Brain microvascular endothelial cell (primary cell): ENCODE data around the gene CBX1.

ENCODE experiments used
- DNase-seq: peaks from one replicate; pipeline ENCODE4 v3.0.0-alpha.2; 2020
- H3K27ac ChIP-seq: fragments of 250-450 bp; sonication (Bioruptor Pico); 2 replicates; pipeline ENCODE4 v1.5.1; 2020; ENCODE audit warnings: mild to moderate bottlenecking, moderate library complexity
- H3K27me3 ChIP-seq: fragments of 250-450 bp; sonication (Bioruptor Pico); replicated peaks from 2 replicates; pipeline ENCODE4 v1.5.1; 2020; ENCODE audit warnings: mild to moderate bottlenecking
- H3K36me3 ChIP-seq: fragments of 250-450 bp; sonication (Bioruptor Pico); replicated peaks from 2 replicates; pipeline ENCODE4 v1.5.1; 2020; ENCODE audit warnings: mild to moderate bottlenecking
- H3K4me3 ChIP-seq: 2 replicates; pipeline ENCODE4 v1.5.1; 2011; ENCODE audit warnings: low read depth, mild to moderate bottlenecking, control low read depth, low read length, moderate library complexity
- CTCF ChIP-seq: IDR thresholded peaks from 2 replicates; pipeline ENCODE4 v1.5.1; 2011; ENCODE audit warnings: low read depth, mild to moderate bottlenecking, moderate library complexity, low read length, control low read depth, inconsistent platforms; ENCODE audit errors: missing control alignments
- in situ Hi-C: cut with HindIII; loops from 2 replicates; pipeline ENCODE4 v1.10.0; 2017; ENCODE audit warnings: low sequenced_read_pairs, low pct_ligation_motif_present

Gene CBX1

DNA sequence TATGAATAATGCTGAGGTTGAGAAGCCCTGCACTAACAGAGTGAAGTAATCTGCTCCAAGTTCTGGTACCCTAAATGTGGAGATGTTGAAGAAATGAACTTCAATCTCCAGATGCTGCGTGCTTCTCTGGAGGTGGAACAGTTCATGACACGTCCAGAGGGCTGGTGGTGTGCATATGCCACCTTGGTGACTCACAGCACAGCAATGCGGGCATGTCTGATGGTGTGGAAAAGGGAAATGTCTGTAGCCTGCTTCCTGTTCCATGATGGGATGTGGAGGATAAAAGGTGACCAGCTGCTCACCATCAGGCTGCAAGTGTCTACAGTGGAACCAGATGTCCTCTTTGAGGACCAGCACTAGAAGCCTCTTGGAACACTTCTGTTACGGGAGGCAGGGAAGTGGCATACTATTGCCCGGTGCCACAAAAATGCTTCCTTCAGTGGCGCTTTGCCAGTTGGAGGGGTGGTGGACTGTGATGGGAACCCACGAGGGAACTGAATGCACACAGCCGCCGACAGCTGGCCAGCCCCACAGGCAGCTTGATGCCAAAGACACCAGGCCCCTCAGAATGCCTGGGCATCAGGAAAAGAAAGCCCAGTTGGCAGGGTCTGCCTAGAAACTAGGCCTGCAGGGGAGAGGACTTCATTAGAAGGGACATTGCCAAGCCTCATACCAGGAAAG, 26.2 kb upstream of the CBX1 start:
- Histone ChIP-seq H3K4me3 (no peak overlapping the region), H3K36me3 (peaks cover 15% of the 10 kb centered on the region), H3K27me3 (no peaks in the 10 kb centered on the region), H3K27ac (no peak overlapping the region)
- TF ChIP-seq CTCF = no peak
- DNase-seq = no peak
- in situ Hi-C loops = no loop called here

GRCh38 chr17:48126532-48126850, 25.2 kb upstream of the CBX1 start:
- TF ChIP-seq CTCF = no peak
- H3K27me3 ChIP-seq = no peaks in the 10 kb centered on the region
- in situ Hi-C loops = no loop called here
- peaks cover 25% of the 10 kb centered on the region for H3K36me3 ChIP-seq
- no peak for DNase-seq
- no peak overlapping the region for H3K27ac ChIP-seq
- no peak overlapping the region for H3K4me3 ChIP-seq

GRCh38 chr17:48125829-48126531, 24.7 kb upstream of the CBX1 start:
- no peak overlapping the region for H3K4me3 ChIP-seq
- no peak for TF ChIP-seq CTCF
- no peaks in the 10 kb centered on the region for H3K27me3 ChIP-seq
- no peak for DNase-seq
- H3K36me3 ChIP-seq = peaks cover 29% of the 10 kb centered on the region
- H3K27ac ChIP-seq = no peak overlapping the region
- in situ Hi-C loops = no loop called here

DNA sequence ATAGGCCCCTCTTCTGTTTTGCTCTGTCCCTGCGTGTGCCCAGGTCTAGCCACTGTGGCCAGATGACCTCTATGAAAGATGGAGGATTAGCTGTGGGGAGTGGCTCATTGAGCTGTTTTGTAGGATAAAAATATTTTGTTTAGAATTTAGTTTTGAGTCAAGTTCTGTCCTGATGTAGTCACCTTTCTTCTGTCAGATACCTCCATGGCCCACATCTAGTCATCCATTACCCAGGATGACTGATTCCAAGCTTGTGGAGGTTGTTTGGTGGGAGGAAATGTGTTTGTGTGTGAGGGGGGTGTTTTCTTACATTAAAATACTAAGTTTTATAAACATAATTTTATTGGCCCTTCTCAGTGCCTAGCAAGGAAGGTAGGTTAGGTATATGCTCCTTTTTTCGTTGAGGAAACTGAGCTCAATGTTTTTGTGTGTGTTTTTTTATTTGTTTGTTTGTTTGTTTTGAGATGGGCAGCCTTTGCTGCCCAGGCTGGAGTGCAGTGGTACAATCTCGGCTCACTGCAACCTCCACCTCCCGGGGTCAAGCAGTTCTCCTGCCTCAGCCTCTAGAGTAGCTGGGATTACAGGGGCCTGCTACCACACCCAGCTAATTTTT, 22.6 kb upstream of the CBX1 start:
- H3K27me3 ChIP-seq = no peaks in the 10 kb centered on the region
- peaks cover 38% of the 10 kb centered on the region for H3K36me3 ChIP-seq
- in situ Hi-C loops = no loop called here
- H3K4me3 ChIP-seq = no peak overlapping the region
- DNase-seq = no peak
- H3K27ac ChIP-seq = no peak overlapping the region
- no peak for TF ChIP-seq CTCF

DNA sequence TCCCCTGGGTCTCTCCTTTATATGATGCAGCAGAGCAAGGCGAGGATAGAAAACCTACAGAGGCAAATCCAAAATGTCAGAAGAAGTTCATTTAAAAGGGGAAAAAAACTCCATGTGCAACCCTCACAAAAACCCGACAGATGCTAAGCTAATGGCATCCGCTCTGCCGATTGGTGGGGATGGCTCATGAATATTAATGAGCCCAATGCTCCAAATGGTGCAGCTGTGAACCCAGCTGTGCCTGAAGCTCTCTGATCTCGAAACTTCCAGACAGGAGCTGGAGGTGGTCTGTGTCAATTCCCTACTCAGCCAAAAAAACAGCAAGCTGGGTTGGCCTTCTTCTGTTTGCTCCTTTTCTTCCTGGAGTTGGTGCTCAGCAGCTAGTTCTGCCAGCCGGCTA, 21.8 kb upstream of the CBX1 start:
- in situ Hi-C loops = no loop called here
- Histone ChIP-seq H3K36me3 (peaks cover 43% of the 10 kb centered on the region), H3K4me3 (no peak overlapping the region), H3K27ac (no peak overlapping the region), H3K27me3 (no peaks in the 10 kb centered on the region)
- no peak for DNase-seq
- no peak for TF ChIP-seq CTCF
